ENCODE measurements around the gene CASP6.

CASP6 gene

GRCh38 chr4:109702950-109703663 lies at the start of gene CASP6:
Gene CASP6 (minus strand): TSS chr4:109703445. CDS start chr4:109703395, 50 bp downstream.
- DNase-seq = peak; percentile 20

- no peak for DNase-seq
These were observed 49.3 kb upstream of the CASP6 start for GRCh38 chr4:109752525-109752924.

GRCh38 chr4:109751852-109752251 lies 48.6 kb upstream of the CASP6 start:
- no peak for DNase-seq

- DNase-seq = no peak
These were observed 47.5 kb upstream of the CASP6 start for GRCh38 chr4:109750652-109751244.

GRCh38 chr4:109749388-109750082 lies 46.3 kb upstream of the CASP6 start:
- no peak for DNase-seq

- DNase-seq = no peak
These were observed 44.9 kb upstream of the CASP6 start for GRCh38 chr4:109748114-109748513.

- no peak for DNase-seq
These were observed 43.5 kb upstream of the CASP6 start for GRCh38 chr4:109746728-109747127.

GRCh38 chr4:109745830-109746229 lies 42.6 kb upstream of the CASP6 start:
- no peak for DNase-seq

GRCh38 chr4:109739547-109739946 lies 36.3 kb upstream of the CASP6 start:
- no peak for DNase-seq

GRCh38 chr4:109738104-109738872 lies 35.0 kb upstream of the CASP6 start:
- DNase-seq = no peak

GRCh38 chr4:109735566-109736365 lies 32.5 kb upstream of the CASP6 start:
- no peak for DNase-seq

GRCh38 chr4:109733728-109734127 lies 30.5 kb upstream of the CASP6 start:
- DNase-seq = no peak

GRCh38 chr4:109730619-109731545 lies 27.6 kb upstream of the CASP6 start:
- no peak for DNase-seq

GRCh38 chr4:109729718-109730618 lies 26.7 kb upstream of the CASP6 start, which contains the start of gene PLA2G12A:
Gene PLA2G12A (minus strand): TSS chr4:109730070. CDS start chr4:109729809, 261 bp downstream.
- DNase-seq = peak; percentile 39

GRCh38 chr4:109729117-109729717 lies 26.0 kb upstream of the CASP6 start:
- DNase-seq = no peak

- no peak for DNase-seq
These were observed 25.1 kb upstream of the CASP6 start for GRCh38 chr4:109728385-109728784.

- no peak for DNase-seq
These were observed 19.9 kb upstream of the CASP6 start for GRCh38 chr4:109723110-109723509.

- DNase-seq = no peak
These were observed 19.1 kb upstream of the CASP6 start for GRCh38 chr4:109722357-109722756.

- DNase-seq = no peak
These were observed 17.8 kb upstream of the CASP6 start for GRCh38 chr4:109721033-109721432.

- no peak for DNase-seq
These were observed 16.4 kb upstream of the CASP6 start for GRCh38 chr4:109719604-109720003.

Measured in NCI-H2029 treated with DMSO at 0.1 percent for 48 hours (cell line).